Pons (tissue), 1 donor: ENCODE measurements around the gene ABHD17A.
A peak's percentile ranks its signal among the peaks of the same experiment; 100 is the strongest.
"Not testable (repeated sequence)": the region's sequence is repeated elsewhere in the genome, so short reads cannot be mapped to it uniquely, and the experiment has no call there.

ENCODE experiments used
- DNase-seq: peaks from one replicate; pipeline ENCODE4 v3.0.0-alpha.2; 2016; ENCODE audit warnings: low spot score

The ABHD17A gene

DNA sequence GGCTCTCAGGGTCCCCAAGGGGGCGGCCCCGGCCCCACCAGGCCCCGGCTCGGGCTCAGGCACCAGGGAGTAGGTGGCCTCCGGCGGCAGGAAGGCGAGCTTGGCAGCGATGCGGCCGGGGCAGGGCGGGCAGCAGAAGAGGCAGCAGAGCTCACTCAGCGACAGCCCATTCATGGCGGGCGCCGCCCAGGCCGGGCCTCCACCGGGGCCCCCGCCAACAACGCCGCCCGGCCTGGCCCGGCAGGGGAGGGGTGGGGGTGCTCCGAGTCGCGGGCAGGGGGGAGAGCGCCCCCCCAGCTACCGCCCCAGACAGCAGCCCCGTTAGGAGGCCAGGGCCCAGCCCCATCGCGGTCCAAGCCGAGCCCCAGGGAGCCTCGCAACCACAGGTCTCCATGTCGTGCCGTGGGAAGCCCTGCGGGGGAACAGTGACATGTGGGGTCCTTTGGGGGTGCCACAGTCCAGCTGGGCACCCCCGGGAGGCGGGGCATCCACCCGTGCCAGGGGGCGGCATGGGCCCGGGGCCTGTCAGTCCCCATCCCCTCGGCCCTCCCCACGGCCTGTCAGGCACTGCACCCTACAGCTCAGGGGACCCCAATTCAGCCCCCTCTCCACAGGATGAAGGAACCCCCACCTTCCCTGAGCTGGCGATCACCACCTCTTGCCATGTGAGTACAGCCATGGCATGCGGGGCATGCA, 3.8 kb downstream of the ABHD17A start:
- not testable (repeated sequence) for DNase-seq

DNA sequence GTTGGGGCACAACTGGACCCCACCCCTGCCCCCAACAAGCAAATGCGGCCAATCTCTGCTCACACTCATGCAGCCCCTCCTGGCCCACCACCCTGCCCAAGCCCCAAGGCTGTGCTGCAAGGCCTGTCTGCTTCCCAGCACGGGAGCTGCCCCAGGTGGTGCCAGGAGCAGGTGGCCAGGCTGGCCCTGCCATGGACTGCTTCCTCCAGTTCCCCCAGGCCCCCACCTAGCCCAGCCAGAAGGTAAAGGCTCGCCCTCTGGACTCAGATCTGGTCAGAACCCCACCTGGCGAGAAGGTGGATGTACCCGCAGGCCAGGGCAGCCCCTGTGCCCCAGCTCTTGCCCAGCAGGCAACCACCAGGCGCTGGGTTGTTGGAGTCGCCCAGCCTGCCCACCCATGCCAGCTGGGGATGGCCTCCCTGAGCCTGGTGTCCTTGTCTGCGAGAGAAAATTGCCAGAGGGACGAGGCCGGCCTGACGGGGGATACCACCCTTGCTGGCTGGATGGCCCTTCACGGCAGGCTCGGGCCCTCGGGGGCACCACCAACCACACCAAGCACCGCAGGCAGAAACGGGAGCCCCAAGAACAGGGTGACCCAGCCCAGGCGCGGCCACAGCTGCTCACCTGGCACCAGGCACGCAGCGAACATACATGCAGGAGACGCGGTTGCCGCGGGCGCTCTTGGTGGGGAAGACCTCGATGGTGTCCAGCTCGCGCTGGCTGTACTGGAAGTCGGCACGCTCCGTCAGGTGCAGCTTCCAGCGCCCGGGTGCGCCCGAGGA, 4.5 kb downstream of the ABHD17A start:
- DNase-seq: no peak

DNA sequence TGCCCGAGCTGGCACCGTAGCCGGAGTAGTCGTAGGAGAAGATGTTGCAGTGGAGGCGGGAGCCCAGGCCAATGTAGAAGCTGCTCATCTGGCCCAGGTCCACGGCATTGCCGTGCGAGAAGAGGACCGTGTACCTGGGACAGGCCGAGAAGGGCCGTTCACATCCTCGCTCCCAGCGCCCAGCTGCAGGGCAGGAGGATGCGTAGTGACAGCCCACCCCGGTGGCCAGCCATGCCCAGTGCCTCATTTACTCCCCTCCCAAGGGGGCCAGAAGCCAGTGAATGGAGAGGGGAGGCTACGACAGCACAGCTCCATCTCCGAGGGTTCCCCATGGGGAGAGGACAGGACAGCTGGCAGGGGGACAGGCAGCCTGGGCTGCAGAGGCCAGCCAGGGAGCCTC, 5.3 kb downstream of the ABHD17A start:
- DNase-seq: not testable (repeated sequence)

DNA sequence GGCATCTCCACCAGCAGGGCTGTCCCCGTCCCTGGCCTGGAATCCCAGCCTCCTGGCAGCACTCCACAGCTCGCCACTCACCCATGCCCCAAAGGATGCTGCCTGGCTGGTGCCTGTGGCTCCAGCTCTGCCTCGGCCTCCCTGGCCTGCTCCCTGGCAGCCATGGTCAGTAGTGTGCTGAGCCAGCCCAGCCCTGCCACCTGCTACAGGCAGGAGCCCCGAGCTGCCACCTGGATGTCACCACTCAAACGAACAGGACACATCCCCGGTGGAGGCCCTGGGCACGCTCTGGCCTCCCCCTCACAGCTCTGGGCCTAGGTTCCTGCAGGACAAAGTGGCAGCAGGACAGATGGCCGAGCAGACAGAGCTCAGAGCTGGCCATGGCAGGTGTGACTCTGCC, 6.7 kb downstream of the ABHD17A start:
- not testable (repeated sequence) for DNase-seq

DNA sequence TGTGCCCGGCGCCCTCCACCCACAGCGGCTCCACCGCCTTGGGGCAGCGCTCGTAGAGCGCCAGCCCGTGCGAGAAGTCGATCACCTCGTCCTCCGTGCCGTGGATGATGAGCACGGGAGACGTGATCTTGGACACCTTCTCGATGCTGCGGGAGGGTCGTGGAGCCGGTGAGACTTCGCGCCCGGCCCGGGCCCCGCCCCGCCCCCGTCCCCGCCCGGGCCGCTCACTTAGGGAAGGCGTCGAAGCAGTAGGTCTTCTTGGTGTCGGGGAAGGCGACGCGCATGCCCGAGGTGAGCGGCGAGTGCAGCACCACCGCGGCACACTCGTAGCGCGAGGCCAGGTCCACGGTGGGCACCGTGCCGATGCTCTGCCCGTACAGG, 8.0 kb downstream of the ABHD17A start:
- not testable (repeated sequence) for DNase-seq

DNA sequence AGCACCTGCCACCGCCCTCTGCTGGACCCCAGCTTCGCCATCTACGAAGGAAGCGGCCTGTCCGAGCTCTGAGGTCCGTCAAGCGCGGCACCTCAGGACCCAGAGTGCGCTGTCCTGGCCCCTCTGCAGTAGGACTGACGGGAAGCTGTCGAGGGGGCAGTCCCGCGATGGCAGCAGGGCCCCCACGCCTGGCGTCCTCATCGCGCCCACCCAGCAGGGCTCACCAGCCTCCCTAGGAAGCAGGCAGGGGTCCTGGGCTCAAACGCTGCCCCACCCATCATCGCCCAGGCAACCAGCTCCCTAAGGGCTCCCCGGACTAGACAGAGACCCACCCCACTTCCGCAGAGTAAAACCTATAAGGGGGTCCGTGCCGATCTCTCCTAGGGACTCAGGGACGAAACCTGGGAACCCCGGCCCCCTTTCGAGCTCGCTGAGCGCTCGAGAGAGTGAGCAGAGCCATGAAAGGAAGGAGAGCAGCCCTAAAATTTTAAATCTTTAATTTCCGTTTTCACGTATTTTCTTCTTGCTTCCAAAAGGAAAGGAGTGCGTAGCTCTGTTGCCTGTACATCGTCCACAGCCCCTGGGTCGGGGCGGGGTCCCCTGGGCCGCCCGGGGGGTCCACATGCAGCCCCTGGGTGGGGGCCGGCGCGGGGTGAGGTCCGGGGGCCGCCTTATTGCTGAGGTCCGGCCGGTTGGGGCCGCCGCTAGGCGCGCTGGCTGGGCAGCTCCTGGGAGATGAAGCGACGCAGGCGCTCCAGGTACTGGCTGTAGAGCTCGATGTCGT, 8.6 kb downstream of the ABHD17A start:
- DNase-seq: not testable (repeated sequence)

DNA sequence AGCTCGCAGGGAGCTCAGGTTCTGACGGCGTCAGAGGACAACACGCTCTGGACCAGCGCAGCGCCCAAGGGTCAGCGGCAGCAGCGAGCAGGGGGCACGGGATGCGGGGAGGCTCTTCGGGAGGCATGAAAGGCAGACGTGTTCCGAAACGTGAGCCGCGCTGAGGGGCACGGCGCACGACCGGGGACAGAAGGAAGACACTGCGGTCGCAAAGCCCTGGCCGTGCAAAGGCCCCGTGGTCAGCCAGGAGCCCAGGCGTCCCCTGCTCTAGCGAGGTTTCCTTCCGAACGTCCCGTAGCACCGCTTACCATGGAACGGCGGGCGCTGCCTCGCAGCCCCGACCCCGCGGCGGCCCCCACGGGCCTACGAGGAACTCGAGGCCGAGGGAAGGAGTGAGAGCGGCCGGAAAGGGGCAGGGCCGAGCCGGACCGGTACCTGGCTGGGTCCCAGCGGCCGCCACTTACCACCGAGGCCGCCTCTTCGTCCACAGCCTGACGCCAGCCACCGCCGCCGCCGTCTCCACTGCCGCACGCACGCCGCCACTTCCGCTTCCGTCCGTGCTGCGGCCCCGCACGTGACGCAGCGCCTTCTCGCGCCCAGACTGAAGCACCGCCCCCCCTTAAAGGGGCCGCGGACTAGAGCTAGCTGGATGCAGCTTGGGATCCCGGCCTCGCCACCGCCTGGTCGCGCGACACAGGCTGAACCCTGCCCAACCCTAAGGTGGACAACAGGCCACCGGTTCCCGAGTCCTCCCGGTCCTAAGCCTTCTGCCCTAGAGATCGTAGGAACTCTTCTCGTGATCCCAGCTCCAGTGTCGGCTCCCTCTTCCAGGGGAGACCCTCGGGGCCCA, 9.4 kb downstream of the ABHD17A start:
- DNase-seq: peak; percentile 89

DNA sequence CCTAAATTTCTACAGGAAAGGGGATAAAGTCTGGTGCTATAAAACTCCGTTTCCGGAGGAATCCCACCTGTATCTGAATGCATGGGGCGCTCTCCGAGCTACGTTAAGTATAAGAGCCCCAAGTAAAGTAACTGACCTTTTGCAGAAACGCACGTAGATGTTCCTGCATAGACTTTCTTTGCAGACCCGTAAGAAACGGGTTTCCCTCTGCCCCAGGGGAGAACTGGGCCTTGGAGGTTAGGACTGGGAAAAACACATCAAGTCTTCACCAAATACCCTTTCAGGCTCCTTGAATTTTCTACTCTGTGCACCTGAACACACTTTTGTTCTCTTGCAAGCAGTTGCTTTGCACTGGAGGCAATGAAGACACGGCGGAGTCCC, 10.0 kb downstream of the ABHD17A start:
- DNase-seq: not testable (repeated sequence)

DNA sequence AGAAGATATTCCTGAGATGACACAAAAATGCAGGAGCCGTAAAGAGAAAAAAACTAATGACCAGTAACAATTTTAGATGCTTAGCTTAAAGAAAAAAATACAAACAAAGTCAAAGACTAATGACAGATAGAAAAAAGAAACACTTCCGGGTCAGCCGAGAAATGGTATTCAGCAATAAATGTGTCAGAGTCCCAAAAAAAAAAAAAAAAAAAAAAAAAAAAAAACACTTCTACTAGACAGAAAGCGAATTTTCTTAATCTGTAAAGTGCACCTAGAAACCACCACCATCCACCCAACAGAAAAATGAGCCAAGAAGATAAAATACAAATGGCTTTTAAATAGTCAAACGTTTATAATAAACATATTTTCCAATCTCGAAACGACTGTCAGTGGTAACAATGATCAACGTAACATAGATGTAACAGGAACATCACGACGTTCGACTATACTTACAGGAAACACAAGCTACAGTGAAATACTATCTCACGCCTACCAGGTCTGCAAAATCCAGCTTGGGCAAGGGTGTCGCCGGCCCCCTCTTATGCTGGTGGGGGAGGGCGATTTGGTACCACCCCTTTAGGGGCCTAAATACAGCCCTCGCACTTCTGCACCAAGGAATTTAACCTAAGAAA, 10.6 kb downstream of the ABHD17A start:
- DNase-seq: no peak

DNA sequence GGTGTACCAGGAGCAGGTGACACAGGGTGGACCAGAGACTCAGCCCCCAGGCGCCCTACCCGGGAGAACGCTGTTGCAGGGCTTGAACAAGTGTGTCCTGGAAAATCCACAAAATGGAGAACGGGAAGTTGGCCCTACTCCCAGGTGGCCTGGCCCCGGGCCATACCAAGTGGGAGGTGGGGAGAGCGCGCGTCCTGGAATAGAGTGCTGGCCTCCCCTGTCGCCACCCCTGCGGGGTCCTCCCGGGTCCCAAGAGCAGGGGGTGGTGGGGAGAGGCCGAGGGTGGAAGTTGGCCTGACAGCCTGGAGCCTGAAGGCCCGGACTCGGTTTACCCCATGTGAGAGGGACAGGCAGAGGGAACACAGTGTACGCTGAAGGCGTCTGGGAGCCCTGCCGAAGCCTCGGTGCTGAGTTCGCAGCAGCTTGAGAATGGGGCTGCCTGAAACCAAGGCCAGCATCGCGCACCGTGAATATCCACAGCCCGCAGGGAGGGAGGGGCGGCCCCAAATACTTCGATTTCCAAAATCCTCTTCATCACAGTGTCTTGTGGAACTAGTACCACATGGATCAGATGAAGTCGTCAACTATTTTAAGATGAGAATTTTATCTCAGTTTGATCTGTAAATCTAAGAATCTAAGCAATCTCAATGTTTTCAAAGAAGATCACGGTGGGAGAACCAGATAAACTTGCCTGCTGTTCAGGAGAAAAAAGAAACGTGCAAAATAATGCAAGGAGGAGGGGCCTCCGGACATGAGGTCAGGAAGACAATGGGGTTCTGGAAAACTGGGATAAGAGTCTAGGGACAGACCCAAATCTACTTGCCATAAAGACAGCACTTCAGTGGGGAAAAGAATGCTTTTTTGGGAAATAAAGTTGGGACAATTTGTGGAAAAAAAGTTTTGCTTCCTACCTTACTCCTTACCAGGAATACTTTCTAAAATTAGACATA, 11.5 kb downstream of the ABHD17A start:
- no peak for DNase-seq

DNA sequence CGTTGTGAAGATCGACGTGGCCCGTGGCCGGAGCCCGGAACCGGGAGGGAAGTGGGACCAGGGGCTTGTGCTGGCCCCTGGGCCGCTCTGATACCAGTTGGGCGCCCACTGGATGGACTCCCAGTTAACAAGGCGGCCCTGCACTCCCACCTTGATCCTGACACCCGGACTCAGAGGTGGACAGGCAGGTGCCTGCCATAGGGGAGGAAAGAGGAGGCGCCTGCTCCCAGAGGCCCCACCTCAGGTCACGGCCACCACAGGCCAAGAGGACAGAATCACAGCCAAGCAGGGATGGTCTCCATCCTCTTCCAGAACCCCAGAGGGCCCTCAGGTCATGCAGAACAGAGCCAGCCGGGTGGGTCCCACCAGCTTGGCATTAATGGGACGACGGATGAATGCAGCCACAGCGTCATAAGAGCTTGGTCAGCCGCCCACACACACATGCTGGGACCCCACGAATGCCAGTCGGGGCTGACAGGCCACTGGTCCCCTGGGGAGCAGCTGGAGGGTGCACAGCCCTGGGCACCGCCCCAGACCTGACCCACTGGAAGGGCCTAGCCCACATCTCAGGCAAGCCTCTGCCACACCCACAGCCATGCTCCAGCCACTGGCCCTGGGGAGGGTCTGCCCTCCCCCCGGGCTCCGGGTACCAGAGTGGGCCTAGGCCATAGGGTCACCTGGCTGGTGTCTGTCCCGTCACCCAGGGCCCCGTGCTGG, 12.3 kb downstream of the ABHD17A start:
- no peak for DNase-seq

DNA sequence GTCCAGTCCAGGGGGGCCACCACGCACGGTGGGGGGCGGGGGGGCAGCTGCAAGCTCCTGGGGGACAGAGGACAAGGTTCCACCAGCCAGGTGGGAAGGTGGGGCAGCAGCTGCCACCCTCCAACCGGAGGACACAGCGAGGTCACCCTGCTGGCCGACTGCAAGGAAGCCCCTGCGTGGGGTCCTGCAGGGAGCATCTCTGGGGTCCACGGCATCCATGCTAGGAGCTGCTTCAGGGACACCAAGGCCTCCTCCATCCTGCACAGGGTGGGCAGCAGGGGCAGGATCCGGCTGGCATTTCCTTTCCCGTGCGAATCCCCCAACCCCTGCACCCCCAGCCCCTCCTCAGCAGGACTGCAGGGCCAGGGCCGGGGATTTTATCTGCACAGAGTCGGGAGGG, 13.7 kb downstream of the ABHD17A start:
- DNase-seq: no peak

DNA sequence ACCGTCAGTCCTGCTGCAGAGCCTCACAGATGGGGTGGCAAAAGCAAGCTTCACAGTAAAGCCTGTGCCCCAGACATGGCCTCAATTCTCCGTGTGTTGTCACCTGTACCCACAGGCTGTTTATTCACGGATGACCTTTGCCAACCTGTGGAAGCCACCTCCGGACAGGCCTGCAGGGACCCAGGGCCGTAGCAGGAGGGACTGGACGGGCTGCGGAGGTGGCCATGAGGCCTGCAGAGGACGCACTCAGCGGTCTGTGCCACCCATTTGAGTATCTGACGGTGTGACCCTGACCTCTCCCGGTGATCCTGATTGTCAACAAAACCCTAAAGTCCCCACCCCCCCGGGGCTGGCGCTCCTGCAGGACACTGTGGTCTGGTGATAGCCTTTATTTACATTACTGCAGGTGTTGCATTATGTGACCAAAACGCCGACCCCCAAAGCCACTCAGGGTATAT, 14.1 kb downstream of the ABHD17A start:
- DNase-seq: no peak

DNA sequence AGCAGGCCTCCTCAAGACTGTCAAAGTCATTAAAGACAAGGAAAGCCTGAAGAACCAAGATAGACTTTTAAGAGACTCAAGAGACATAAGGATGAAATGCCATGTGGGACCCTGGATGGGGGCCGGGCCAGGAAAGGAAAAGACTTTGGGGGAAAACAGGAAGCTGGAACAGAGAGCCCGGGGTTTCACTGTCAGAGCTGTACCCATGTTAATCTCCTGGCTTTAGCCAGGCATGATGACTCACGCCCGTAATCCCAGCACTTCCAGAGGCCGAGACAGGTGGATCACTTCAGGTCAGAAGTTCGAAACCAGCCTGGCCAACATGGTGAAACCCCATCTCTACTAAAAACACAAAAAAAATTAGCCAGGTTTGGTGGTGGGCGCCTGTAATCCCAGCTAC, 16.3 kb downstream of the ABHD17A start:
- DNase-seq: no peak

DNA sequence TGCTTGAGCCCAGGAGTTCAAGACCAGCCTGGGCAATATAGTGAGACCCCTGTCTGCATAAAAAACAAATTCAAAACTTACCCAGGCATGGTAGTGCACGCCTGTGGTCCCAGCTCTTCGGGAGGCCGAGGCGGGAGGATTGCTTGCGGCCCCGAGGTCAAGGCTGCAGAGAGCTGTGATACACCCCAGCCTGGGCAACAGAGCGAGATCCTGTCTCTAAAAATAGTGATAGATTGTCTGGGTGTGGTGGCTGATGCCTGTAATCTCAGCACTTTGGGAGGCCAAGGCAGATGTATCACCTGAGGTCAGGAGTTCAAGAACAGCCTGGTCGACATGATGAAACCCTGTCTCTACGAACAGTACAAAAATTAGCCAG, 18.0 kb downstream of the ABHD17A start:
- DNase-seq: no peak

DNA sequence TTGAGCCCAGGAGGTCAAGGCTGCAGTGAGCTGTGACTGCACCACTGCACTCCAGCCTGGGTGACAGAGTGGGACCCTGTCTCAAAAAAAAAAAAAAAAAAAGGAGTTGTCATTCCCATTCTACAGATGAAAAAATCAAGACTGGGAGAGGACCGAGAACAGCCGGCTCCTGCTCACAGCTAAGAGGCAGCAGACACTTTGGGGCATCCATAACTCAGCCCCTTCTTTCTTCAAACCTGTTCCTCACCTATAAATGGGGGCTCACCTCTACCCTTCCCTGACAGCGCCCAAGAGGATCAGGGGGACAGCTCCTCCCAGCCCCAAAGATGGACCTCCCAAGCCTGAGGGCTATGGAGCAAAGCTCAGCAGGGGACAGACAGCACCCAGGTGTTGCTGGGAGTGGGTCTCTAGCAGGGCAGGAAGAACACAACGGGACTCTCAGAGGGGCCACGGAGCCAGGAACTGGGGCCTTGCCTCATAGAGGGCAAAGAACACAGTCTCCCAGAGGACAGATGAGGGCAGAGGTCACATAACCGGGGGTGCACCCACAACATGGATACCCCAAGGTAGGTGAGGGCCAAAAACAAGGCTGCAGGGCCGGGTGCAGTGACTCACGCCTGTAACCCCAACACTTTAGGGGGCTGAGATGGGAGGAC, 18.5 kb downstream of the ABHD17A start:
- no peak for DNase-seq

DNA sequence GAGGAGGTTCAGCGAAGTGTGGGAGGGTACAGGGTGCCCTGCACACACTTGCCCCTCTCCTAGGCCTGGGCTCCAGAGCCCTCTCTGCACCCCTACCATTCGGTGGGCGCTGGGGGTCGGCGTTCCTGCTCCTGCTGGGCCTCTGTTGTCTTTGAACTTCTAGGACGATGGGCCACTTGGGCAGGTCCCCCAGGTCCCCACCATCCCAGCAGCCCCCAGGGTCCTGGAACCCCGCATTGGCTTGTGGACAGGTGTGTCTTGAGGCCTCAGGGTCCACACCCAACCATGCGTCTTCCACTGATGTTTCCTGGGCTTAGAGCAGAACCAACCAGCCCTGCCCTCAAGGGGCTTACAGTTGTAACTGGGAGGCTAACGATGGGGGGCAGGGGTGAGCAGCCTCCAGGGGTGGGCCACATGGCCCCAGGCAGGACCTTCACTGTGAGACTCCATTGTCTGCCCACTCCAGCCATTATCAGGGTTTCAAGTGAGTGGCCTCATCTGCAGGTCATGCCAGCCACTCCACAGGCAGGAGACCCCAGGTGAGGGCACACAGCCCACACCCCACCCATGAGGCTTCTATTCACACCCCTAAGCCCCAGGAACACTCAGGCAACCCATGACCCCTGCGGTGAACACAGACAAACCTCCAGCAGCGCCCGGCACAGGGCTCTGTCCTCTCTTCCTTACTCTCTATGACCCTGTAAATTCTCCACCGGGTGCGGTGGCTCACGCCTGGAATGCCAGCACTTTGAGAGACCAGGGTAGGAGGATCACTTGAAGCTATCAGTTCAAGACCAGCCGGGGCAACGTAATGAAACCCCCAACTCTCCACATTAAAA, 19.9 kb downstream of the ABHD17A start:
- no peak for DNase-seq
